ENCODE results near the gene GALNT8. TPM values are rescaled to one million over a fixed set of nuclear protein-coding genes. Genes with fewer than 3 reads are reported as not detected.
"Not testable (repeated sequence)": the region's sequence is repeated elsewhere in the genome, so short reads cannot be mapped to it uniquely, and the experiment has no call there.

Gene GALNT8
- total and polyA plus RNA-seq, 4 donors = 0.09 to 1.3 (median 0.35) TPM

DNA sequence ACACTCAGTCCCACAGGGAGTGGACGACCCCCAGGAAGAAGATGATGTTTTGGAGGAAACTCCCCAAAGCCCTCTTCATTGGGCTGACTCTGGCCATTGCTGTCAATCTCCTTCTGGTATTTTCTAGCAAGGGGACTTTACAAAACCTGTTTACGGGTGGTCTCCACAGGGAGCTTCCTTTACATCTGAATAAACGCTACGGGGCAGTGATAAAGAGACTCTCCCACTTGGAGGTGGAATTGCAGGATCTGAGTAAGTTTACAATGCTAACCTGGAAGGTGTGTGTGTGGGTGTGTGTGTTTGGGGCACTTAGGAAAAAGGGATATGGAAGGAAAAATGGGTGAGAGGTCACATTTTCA lies 416 bp downstream of the GALNT8 start:
- Histone ChIP-seq H3K9me3 (ENCODE audit: control insufficient read depth in 4 of 4, insufficient read depth in 3 of 4, low read length in 3 of 4) (peaks cover 0 to 1% (median 0%) of the 10 kb centered on the region in 4 donors), H3K9ac (ENCODE audit: insufficient read depth in 1 of 2, low read length in 2 of 2) (no peak overlapping the region), H3K27me3 (ENCODE audit: control insufficient read depth in 3 of 3, insufficient read depth in 3 of 3, low read length in 2 of 3) (peaks cover 0 to 31% (median 10%) of the 10 kb centered on the region in 3 donors), H3K4me1 (ENCODE audit: control insufficient read depth in 5 of 5, insufficient read depth in 5 of 5, low read length in 5 of 5) (no peaks in the 10 kb centered on the region), H3K27ac (ENCODE audit: low read depth in 1 of 2, low read length in 1 of 2) (no peak overlapping the region), H3K36me3 (ENCODE audit: control insufficient read depth in 4 of 4, insufficient read depth in 4 of 4, low read length in 4 of 4) (no peaks in the 10 kb centered on the region), H3K4me3 (no peak overlapping the region)
- DNase-seq (no peak), ATAC-seq (ENCODE audit: insufficient read depth, low FRiP score) (no peak)
- TF ChIP-seq, protein P1, sequence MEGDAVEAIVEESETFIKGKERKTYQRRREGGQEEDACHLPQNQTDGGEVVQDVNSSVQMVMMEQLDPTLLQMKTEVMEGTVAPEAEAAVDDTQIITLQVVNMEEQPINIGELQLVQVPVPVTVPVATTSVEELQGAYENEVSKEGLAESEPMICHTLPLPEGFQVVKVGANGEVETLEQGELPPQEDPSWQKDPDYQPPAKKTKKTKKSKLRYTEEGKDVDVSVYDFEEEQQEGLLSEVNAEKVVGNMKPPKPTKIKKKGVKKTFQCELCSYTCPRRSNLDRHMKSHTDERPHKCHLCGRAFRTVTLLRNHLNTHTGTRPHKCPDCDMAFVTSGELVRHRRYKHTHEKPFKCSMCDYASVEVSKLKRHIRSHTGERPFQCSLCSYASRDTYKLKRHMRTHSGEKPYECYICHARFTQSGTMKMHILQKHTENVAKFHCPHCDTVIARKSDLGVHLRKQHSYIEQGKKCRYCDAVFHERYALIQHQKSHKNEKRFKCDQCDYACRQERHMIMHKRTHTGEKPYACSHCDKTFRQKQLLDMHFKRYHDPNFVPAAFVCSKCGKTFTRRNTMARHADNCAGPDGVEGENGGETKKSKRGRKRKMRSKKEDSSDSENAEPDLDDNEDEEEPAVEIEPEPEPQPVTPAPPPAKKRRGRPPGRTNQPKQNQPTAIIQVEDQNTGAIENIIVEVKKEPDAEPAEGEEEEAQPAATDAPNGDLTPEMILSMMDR (IDR thresholded peaks at IDR 0.05; ENCODE audit: control extremely low read depth, extremely low read depth) = no peak
- 55 to 63% methylated on average over 4 of the region's 4 CpGs for WGBS, 2 donors

- not testable (repeated sequence) for H3K36me3 ChIP-seq (ENCODE audit: control insufficient read depth in 4 of 4, insufficient read depth in 4 of 4, low read length in 4 of 4); H3K4me3 ChIP-seq; ATAC-seq (ENCODE audit: insufficient read depth, low FRiP score); DNase-seq; H3K9me3 ChIP-seq (ENCODE audit: control insufficient read depth in 4 of 4, insufficient read depth in 3 of 4, low read length in 3 of 4); H3K27ac ChIP-seq (ENCODE audit: low read depth in 1 of 2, low read length in 1 of 2); H3K9ac ChIP-seq (ENCODE audit: insufficient read depth in 1 of 2, low read length in 2 of 2); H3K4me1 ChIP-seq (ENCODE audit: control insufficient read depth in 5 of 5, insufficient read depth in 5 of 5, low read length in 5 of 5)
- peaks cover 0 to 31% (median 10%) of the 10 kb centered on the region in 3 donors for H3K27me3 ChIP-seq (ENCODE audit: control insufficient read depth in 3 of 3, insufficient read depth in 3 of 3, low read length in 2 of 3)
- 28 to 39% methylated on average over 8 to 11 of the region's 11 CpGs for WGBS, 2 donors
Observed at GRCh38 chr12:4721587-4721986, 1.4 kb downstream of the GALNT8 start.

- Histone ChIP-seq H3K27me3 (ENCODE audit: control insufficient read depth in 3 of 3, insufficient read depth in 3 of 3, low read length in 2 of 3) (peaks cover 0 to 31% (median 10%) of the 10 kb centered on the region in 3 donors), H3K9ac (ENCODE audit: insufficient read depth in 1 of 2, low read length in 2 of 2) (no peak overlapping the region), H3K9me3 (ENCODE audit: control insufficient read depth in 4 of 4, insufficient read depth in 3 of 4, low read length in 3 of 4) (peaks cover 0 to 1% (median 0%) of the 10 kb centered on the region in 4 donors), H3K27ac (ENCODE audit: low read depth in 1 of 2, low read length in 1 of 2) (no peak overlapping the region), H3K4me3 (no peak overlapping the region), H3K36me3 (ENCODE audit: control insufficient read depth in 4 of 4, insufficient read depth in 4 of 4, low read length in 4 of 4) (no peaks in the 10 kb centered on the region), H3K4me1 (ENCODE audit: control insufficient read depth in 5 of 5, insufficient read depth in 5 of 5, low read length in 5 of 5) (no peaks in the 10 kb centered on the region)
- ATAC-seq (ENCODE audit: insufficient read depth, low FRiP score) = no peak
- TF ChIP-seq, protein P1 (IDR thresholded peaks at IDR 0.05; ENCODE audit: control extremely low read depth, extremely low read depth) = no peak
- 91 to 100% methylated on average over 3 of the region's 3 CpGs for WGBS, 2 donors
- no peak for DNase-seq
Observed at GRCh38 chr12:4723226-4723625, 3.0 kb downstream of the GALNT8 start.

DNA sequence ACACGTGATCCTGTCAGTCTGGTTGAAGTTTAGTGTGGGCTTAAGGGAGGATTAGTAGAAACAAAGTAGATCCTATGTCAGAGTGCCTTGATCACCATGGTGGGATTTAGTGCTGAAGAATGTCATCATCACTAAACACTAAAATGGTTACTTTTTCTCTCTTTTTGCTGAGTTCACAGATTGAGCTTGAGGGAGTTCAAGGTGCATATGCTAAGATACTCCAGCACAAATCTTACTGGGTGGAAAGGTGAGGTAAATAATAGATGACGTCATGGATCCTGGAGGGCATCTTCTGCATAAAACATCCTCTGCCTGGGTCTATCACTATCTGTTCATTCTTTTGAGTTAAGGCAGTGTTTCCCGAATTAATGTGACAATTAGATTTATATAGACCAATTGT lies 4.9 kb downstream of the GALNT8 start:
- TF ChIP-seq, protein P1 (IDR thresholded peaks at IDR 0.05; ENCODE audit: control extremely low read depth, extremely low read depth) = no peak
- H3K27ac ChIP-seq (ENCODE audit: low read depth in 1 of 2, low read length in 1 of 2) = no peak overlapping the region
- H3K9me3 ChIP-seq (ENCODE audit: control insufficient read depth in 4 of 4, insufficient read depth in 3 of 4, low read length in 3 of 4) = peaks cover 0 to 1% (median 0%) of the 10 kb centered on the region in 4 donors
- peaks cover 0 to 18% (median 5%) of the 10 kb centered on the region in 3 donors for H3K27me3 ChIP-seq (ENCODE audit: control insufficient read depth in 3 of 3, insufficient read depth in 3 of 3, low read length in 2 of 3)
- DNase-seq (no peak), ATAC-seq (ENCODE audit: insufficient read depth, low FRiP score) (no peak)
- H3K4me3 ChIP-seq = no peak overlapping the region
- H3K4me1 ChIP-seq (ENCODE audit: control insufficient read depth in 5 of 5, insufficient read depth in 5 of 5, low read length in 5 of 5) = no peaks in the 10 kb centered on the region
- H3K9ac ChIP-seq (ENCODE audit: insufficient read depth in 1 of 2, low read length in 2 of 2) = no peak overlapping the region
- WGBS, 2 donors = 92% methylated on average over 3 of the region's 3 CpGs
- no peaks in the 10 kb centered on the region for H3K36me3 ChIP-seq (ENCODE audit: control insufficient read depth in 4 of 4, insufficient read depth in 4 of 4, low read length in 4 of 4)
